Fibroblast of lung (primary cell): ENCODE results near the gene FKBP11. TPM values are rescaled to one million over a fixed set of nuclear protein-coding genes. Genes with fewer than 3 reads are reported as not detected.

ENCODE experiments used
- DNase-seq, 2 donors: peaks; one replicate each; pipeline versions ENCODE4 v3.0.0 to v3.0.0-alpha.2; 2010; ENCODE audit warnings: low read depth in 2 of 2
- H2AFZ ChIP-seq: 2 replicates; pipeline ENCODE4 v1.5.1; 2012; ENCODE audit warnings: low read length, control low read depth, inconsistent platforms
- H3K27ac ChIP-seq: 2 replicates; pipeline ENCODE4 v1.5.1; 2011; ENCODE audit warnings: low read length, control low read depth; ENCODE audit not compliant: insufficient read depth
- H3K27me3 ChIP-seq: 2 replicates; pipeline ENCODE4 v1.5.1; 2011; ENCODE audit warnings: mild to moderate bottlenecking, low read length; ENCODE audit not compliant: control insufficient read depth, insufficient read depth
- H3K36me3 ChIP-seq: 2 replicates; pipeline ENCODE4 v1.5.1; 2011; ENCODE audit warnings: low read length; ENCODE audit not compliant: control insufficient read depth, insufficient read depth
- H3K4me1 ChIP-seq: 2 replicates; pipeline ENCODE4 v1.5.1; 2011; ENCODE audit warnings: low read length; ENCODE audit not compliant: control insufficient read depth, insufficient read depth; ENCODE audit errors: extremely low read depth
- H3K4me2 ChIP-seq: 2 replicates; pipeline ENCODE4 v1.5.1; 2011; ENCODE audit warnings: low read length, control low read depth; ENCODE audit not compliant: insufficient read depth; ENCODE audit errors: extremely low read depth
- H3K4me3 ChIP-seq, 4 experiments: fragments of 200-600 bp in 1 of 4; sonication (generic) in 1 of 4; replicated peaks in 1 of 4; 2 replicates each; pipeline ENCODE4 v1.5.1; 2011 to 2016; ENCODE audit warnings: low read length in 4 of 4, low read depth in 3 of 4, mild to moderate bottlenecking in 3 of 4, control low read depth in 2 of 4, inconsistent platforms in 1 of 4, mixed read lengths in 1 of 4; ENCODE audit not compliant: insufficient read depth in 1 of 4; ENCODE audit errors: control extremely low read depth in 1 of 4
- H3K79me2 ChIP-seq: 2 replicates; pipeline ENCODE4 v1.5.1; 2012; ENCODE audit warnings: mild to moderate bottlenecking, low read length, inconsistent platforms; ENCODE audit not compliant: control insufficient read depth, insufficient read depth
- H3K9ac ChIP-seq: 2 replicates; pipeline ENCODE4 v1.5.1; 2011; ENCODE audit warnings: mild to moderate bottlenecking, low read length, control low read depth; ENCODE audit not compliant: insufficient read depth
- H3K9me3 ChIP-seq: 2 replicates; pipeline ENCODE4 v1.5.1; 2012; ENCODE audit warnings: low read depth, low read length; ENCODE audit not compliant: control insufficient read depth, insufficient read depth
- H4K20me1 ChIP-seq: 2 replicates; pipeline ENCODE4 v1.5.1; 2011; ENCODE audit warnings: low read length; ENCODE audit not compliant: control insufficient read depth, insufficient read depth; ENCODE audit errors: extremely low read depth
- CTCF ChIP-seq, 2 donors: IDR thresholded peaks in 1 of 2; conservative IDR thresholded peaks in 1 of 2; 1 replicate in 1 of 2; 2 replicates in 1 of 2; pipeline ENCODE4 v1.5.1; 2011 to 2012; ENCODE audit warnings: low read length in 2 of 2, control low read depth in 1 of 2, inconsistent platforms in 1 of 2, low read depth in 1 of 2, mild to moderate bottlenecking in 1 of 2
- EZH2 ChIP-seq: IDR thresholded peaks from 2 replicates; pipeline ENCODE4 v1.5.1; 2012; ENCODE audit warnings: low read length, control low read depth, mild to moderate bottlenecking; ENCODE audit errors: missing control alignments
- polyA plus RNA-seq, 2 donors: library from polyadenylated mRNA; depleted of rRNA in 1 of 2; stranded (reverse) in 1 of 2; unstranded in 1 of 2; fragments of >200 nt; gene quantifications; 2 replicates each; pipeline ENCODE4 v1.2.1, GENCODE V29; 2011 to 2012; ENCODE audit warnings: missing spikeins in 1 of 2
- total RNA-seq: library from RNA; depleted of rRNA; stranded (reverse); fragments of >200 nt; gene quantifications from 2 replicates; pipeline ENCODE4 v1.2.1, GENCODE V29; 2014

FKBP11 gene
- total and polyA plus RNA-seq, 2 donors (not counting 1 experiment from before 2014, with no cell fraction given), result 12.6 to 48.8 TPM

- H3K9ac ChIP-seq, result no peak overlapping the region
- H3K4me3 ChIP-seq, result no peak overlapping the region
- H3K79me2 ChIP-seq, result no peaks in the 10 kb centered on the region
- DNase-seq, result no peak
- H3K27ac ChIP-seq, result no peak overlapping the region
- H3K4me2 ChIP-seq, result no peak overlapping the region
- no peaks in the 10 kb centered on the region for H4K20me1 ChIP-seq
- no peak overlapping the region for H2AFZ ChIP-seq
- H3K27me3 ChIP-seq, result peaks cover 6% of the 10 kb centered on the region
- H3K9me3 ChIP-seq, result no peaks in the 10 kb centered on the region
- peaks cover 6% of the 10 kb centered on the region for H3K4me1 ChIP-seq
- no peaks in the 10 kb centered on the region for H3K36me3 ChIP-seq
- TF ChIP-seq CTCF (conservative IDR thresholded peaks at IDR 0.05 in 1 of 2, IDR thresholded peaks at IDR 0.05 in 1 of 2; ENCODE audit: low read depth in 1 of 2, low read length in 2 of 2), result no peak
- TF ChIP-seq EZH2, result no peak
Measured at GRCh38 chr12:48907245-48907644, 18.0 kb downstream of the FKBP11 start.

DNA sequence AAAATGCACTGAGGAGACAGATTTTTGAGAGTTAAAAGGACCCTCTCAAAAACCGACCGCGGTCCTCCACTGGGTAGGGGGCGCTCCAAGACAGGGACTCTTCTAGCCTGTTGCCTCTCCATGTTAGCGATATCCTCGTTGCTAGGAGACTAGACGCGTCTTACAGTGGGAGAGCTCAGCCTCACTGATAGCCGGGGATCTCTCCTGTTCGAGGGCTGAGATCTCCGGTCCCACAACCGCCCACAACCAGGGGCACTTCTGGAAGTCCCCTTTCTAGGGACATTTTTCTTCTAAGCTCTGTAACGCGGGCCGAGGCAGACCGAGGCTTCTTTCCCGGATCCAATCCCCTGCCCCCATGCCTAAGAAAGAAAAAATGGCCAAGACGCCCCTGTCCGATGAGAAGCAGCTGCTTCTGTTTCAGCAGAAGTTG, 21.3 kb downstream of the FKBP11 start:
- Histone ChIP-seq H3K9me3 (no peaks in the 10 kb centered on the region), H3K27ac (no peak overlapping the region), H3K4me1 (peaks cover 6% of the 10 kb centered on the region), H3K36me3 (no peaks in the 10 kb centered on the region), H3K79me2 (no peaks in the 10 kb centered on the region), H2AFZ (peak overlapping the region; percentile 69), H3K9ac (no peak overlapping the region), H3K4me3 (peak overlapping the region; percentile 47 to 64 (median 56)), H4K20me1 (no peaks in the 10 kb centered on the region), H3K27me3 (peaks cover 6% of the 10 kb centered on the region), H3K4me2 (peak overlapping the region; percentile 90)
- peak; percentile 86 to 91 for DNase-seq
- no peak for TF ChIP-seq EZH2
- TF ChIP-seq CTCF (conservative IDR thresholded peaks at IDR 0.05 in 1 of 2, IDR thresholded peaks at IDR 0.05 in 1 of 2; ENCODE audit: low read depth in 1 of 2, low read length in 2 of 2), result peak; percentile 64 to 71

DNA sequence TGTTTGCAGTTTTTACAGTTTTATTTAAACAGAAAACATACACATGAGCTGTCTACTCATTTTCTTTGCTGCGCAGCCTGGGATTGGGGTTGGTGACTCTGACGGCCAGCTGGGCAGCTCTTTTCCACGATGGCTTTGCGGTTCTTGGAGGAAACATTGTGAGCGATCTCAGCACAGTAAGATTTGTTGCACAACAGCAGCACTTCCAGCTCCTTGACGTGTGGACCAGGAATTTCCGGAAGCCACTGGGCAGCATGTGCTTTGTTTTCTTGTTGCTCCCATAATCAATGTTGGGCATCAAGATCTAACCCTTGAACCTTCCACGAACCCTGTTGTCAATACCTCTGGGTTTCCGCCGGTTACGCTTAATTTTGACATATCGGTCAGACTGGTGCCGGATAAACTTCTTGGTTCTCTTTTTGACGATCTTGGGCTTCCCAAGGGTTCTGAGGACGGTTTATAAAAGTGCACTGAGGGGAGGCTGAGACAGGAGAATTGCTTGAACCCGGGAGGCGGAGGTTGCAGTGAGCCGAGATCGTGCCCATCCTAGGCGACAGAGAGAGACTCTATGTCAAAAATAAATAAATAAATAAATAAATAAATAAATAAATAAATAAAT, 21.8 kb downstream of the FKBP11 start:
- no peak overlapping the region for H3K4me2 ChIP-seq
- H3K4me1 ChIP-seq, result peaks cover 6% of the 10 kb centered on the region
- no peaks in the 10 kb centered on the region for H3K9me3 ChIP-seq
- no peak overlapping the region for H3K27ac ChIP-seq
- H3K9ac ChIP-seq, result no peak overlapping the region
- H3K4me3 ChIP-seq, result peak overlapping the region in 1 of 4 experiments; percentile 62
- H3K79me2 ChIP-seq, result no peaks in the 10 kb centered on the region
- H3K27me3 ChIP-seq, result peaks cover 6% of the 10 kb centered on the region
- no peak overlapping the region for H2AFZ ChIP-seq
- no peaks in the 10 kb centered on the region for H3K36me3 ChIP-seq
- TF ChIP-seq EZH2 (no peak), CTCF (conservative IDR thresholded peaks at IDR 0.05 in 1 of 2, IDR thresholded peaks at IDR 0.05 in 1 of 2; ENCODE audit: low read depth in 1 of 2, low read length in 2 of 2) (no peak)
- DNase-seq, result peak in 1 of 2 donors; percentile 25
- no peaks in the 10 kb centered on the region for H4K20me1 ChIP-seq
